H1 (cell line): ENCODE measurements around the gene CBR4. TPM values are rescaled to one million over a fixed set of nuclear protein-coding genes. Genes with fewer than 3 reads are reported as not detected.
"Not testable (repeated sequence)": the region's sequence is repeated elsewhere in the genome, so short reads cannot be mapped to it uniquely, and the experiment has no call there.

ENCODE experiments used
- CTCF ChIA-PET: fragments of 300-600 bp; sonication (Branson Sonifier 250); formaldehyde crosslinking; loops from one replicate; lab custom pipeline; 2021; ENCODE audit not compliant: partially characterized antibody; lab: Charles Lee
- POLR2A ChIA-PET: fragments of 300-600 bp; sonication (Branson Sonifier 250); formaldehyde crosslinking; loops from one replicate; lab custom pipeline; 2021; ENCODE audit warnings: inconsistent platforms; ENCODE audit not compliant: partially characterized antibody; lab: Charles Lee
- DNase-seq, 2 experiments: peaks; one replicate each; pipeline versions ENCODE4 v3.0.0 to v3.0.0-alpha.2; 2010 to 2022; ENCODE audit warnings: low spot score in 2 of 2, low read depth in 1 of 2, mixed read lengths in 1 of 2
- FAIRE-seq: peaks from 2 replicates; lab custom pipeline; 2011; peaks lifted over from hg19 to GRCh38; lab: Jason Lieb, UNC
- H2AFZ ChIP-seq: 2 replicates; pipeline ENCODE4 v1.8.1; 2012; ENCODE audit warnings: low read length, inconsistent platforms
- H2AK5ac ChIP-seq: 2 replicates; pipeline ENCODE4 v1.6.1; 2013; ENCODE audit warnings: low read depth, low read length
- H2BK120ac ChIP-seq: replicated peaks from 2 replicates; pipeline ENCODE3; 2013; ENCODE audit warnings: low read depth, low read length, inconsistent platforms
- H2BK12ac ChIP-seq: 2 replicates; pipeline ENCODE4 v1.6.1; 2013; ENCODE audit warnings: low read depth, low read length
- H2BK15ac ChIP-seq: 2 replicates; pipeline ENCODE4 v1.6.1; 2013; ENCODE audit warnings: low read length
- H2BK20ac ChIP-seq: 2 replicates; pipeline ENCODE4 v1.6.1; 2013; ENCODE audit warnings: low read length
- H2BK5ac ChIP-seq: 2 replicates; pipeline ENCODE4 v1.6.1; 2013; ENCODE audit warnings: low read depth, low read length
- H3K14ac ChIP-seq: 2 replicates; pipeline ENCODE4 v1.6.1; 2013; ENCODE audit warnings: inconsistent platforms; ENCODE audit not compliant: insufficient read length
- H3K18ac ChIP-seq: 2 replicates; pipeline ENCODE4 v1.6.1; 2013; ENCODE audit warnings: low read length; ENCODE audit errors: extremely low read depth
- H3K23ac ChIP-seq: 2 replicates; pipeline ENCODE4 v1.6.1; 2013; ENCODE audit warnings: inconsistent platforms; ENCODE audit not compliant: insufficient read length
- H3K23me2 ChIP-seq: 2 replicates; pipeline ENCODE4 v1.6.1; 2013; ENCODE audit warnings: low read depth, low read length
- H3K27ac ChIP-seq: 2 replicates; pipeline ENCODE4 v1.6.1; 2011; ENCODE audit warnings: low read depth, low read length, inconsistent platforms
- H3K27me3 ChIP-seq, 4 experiments: replicated peaks in 1 of 4; 1 replicate in 1 of 4; 2 replicates in 3 of 4; pipeline versions ENCODE4 v1.6.1 to v1.8.1; 2011 to 2013; ENCODE audit warnings: low read length in 3 of 4, mild to moderate bottlenecking in 3 of 4, inconsistent platforms in 2 of 4, mixed read lengths in 2 of 4, moderate library complexity in 1 of 4; ENCODE audit not compliant: control insufficient read depth in 3 of 4, insufficient read depth in 3 of 4; ENCODE audit errors: extremely low read depth in 1 of 4
- H3K36me3 ChIP-seq, 4 experiments: 2 replicates each; pipeline versions ENCODE4 v1.6.1 to v1.8.1; 2011 to 2013; ENCODE audit warnings: mild to moderate bottlenecking in 4 of 4, low read length in 3 of 4, moderate library complexity in 2 of 4, control low read depth in 1 of 4, inconsistent platforms in 1 of 4; ENCODE audit not compliant: insufficient read depth in 4 of 4, control insufficient read depth in 2 of 4
- H3K4ac ChIP-seq: replicated peaks from 2 replicates; pipeline ENCODE3; 2013; ENCODE audit warnings: low read length, low read depth, mixed read lengths, inconsistent platforms; ENCODE audit not compliant: insufficient read length
- H3K4me1 ChIP-seq, 4 experiments: replicated peaks in 1 of 4; 1 replicate in 1 of 4; 2 replicates in 3 of 4; pipeline versions ENCODE4 v1.6.1 to v1.8.1; 2011 to 2013; ENCODE audit warnings: low read length in 3 of 4, inconsistent platforms in 2 of 4, mixed read lengths in 1 of 4; ENCODE audit not compliant: insufficient read depth in 4 of 4, control insufficient read depth in 3 of 4
- H3K4me2 ChIP-seq, 2 experiments: 2 replicates each; pipeline versions ENCODE4 v1.6.1 to v1.8.1; 2011 to 2013; ENCODE audit warnings: low read depth in 2 of 2, low read length in 2 of 2, control low read depth in 1 of 2, inconsistent platforms in 1 of 2, mild to moderate bottlenecking in 1 of 2; ENCODE audit not compliant: insufficient read depth in 1 of 2
- H3K4me3 ChIP-seq, 4 experiments: fragments of 200-600, 300-600 bp in 1 of 4; sonication (generic), shearing (Covaris generic), sonication (Bioruptor Twin) in 1 of 4; 2 replicates each; pipeline versions ENCODE4 v1.5.1 to v1.8.1; 2011 to 2016; ENCODE audit warnings: low read length in 4 of 4, low read depth in 3 of 4, control low read depth in 2 of 4, inconsistent platforms in 2 of 4, mild to moderate bottlenecking in 2 of 4, mixed read lengths in 1 of 4, moderate library complexity in 1 of 4; ENCODE audit not compliant: insufficient read depth in 2 of 4; ENCODE audit errors: extremely low read depth in 1 of 4
- H3K56ac ChIP-seq: replicated peaks from 2 replicates; pipeline ENCODE3; 2013; ENCODE audit warnings: low read depth, mild to moderate bottlenecking, mixed read lengths, low read length, inconsistent platforms; ENCODE audit not compliant: insufficient read length
- H3K79me1 ChIP-seq: 2 replicates; pipeline ENCODE4 v1.6.1; 2013; ENCODE audit warnings: low read depth, low read length, control low read depth
- H3K79me2 ChIP-seq, 2 experiments: 2 replicates each; pipeline versions ENCODE4 v1.6.1 to v1.8.1; 2012 to 2013; ENCODE audit warnings: low read length in 2 of 2, mild to moderate bottlenecking in 2 of 2, inconsistent platforms in 1 of 2; ENCODE audit not compliant: insufficient read depth in 2 of 2, control insufficient read depth in 1 of 2
- H3K9ac ChIP-seq, 4 experiments: replicated peaks in 1 of 4; 1 replicate in 1 of 4; 2 replicates in 3 of 4; pipeline versions ENCODE4 v1.6.1 to v1.8.1; 2011 to 2013; ENCODE audit warnings: low read depth in 3 of 4, low read length in 3 of 4, control low read depth in 2 of 4, mild to moderate bottlenecking in 2 of 4, moderate library complexity in 2 of 4, inconsistent platforms in 1 of 4; ENCODE audit errors: extremely low read depth in 1 of 4
- H3K9me3 ChIP-seq, 2 experiments: 2 replicates each; pipeline versions ENCODE4 v1.6.1 to v1.8.1; 2012 to 2013; ENCODE audit warnings: mild to moderate bottlenecking in 2 of 2, moderate library complexity in 2 of 2, control low read depth in 1 of 2, inconsistent platforms in 1 of 2, low read depth in 1 of 2, low read length in 1 of 2, mixed read lengths in 1 of 2; ENCODE audit not compliant: insufficient read depth in 2 of 2
- H4K20me1 ChIP-seq, 2 experiments: replicated peaks in 1 of 2; 2 replicates each; pipeline versions ENCODE3 to v1.8.1; 2011 to 2013; ENCODE audit warnings: inconsistent platforms in 2 of 2, low read length in 2 of 2, mild to moderate bottlenecking in 1 of 2; ENCODE audit not compliant: insufficient read depth in 2 of 2, control insufficient read depth in 1 of 2
- H4K5ac ChIP-seq: 2 replicates; pipeline ENCODE4 v1.6.1; 2013; ENCODE audit warnings: low read length, low read depth, mixed read lengths, inconsistent platforms; ENCODE audit not compliant: insufficient read length
- H4K8ac ChIP-seq: 2 replicates; pipeline ENCODE4 v1.8.0; 2013; ENCODE audit warnings: mild to moderate bottlenecking, moderate library complexity, low read length, inconsistent platforms; ENCODE audit not compliant: insufficient read depth; ENCODE audit errors: extremely low read depth
- H4K91ac ChIP-seq: replicated peaks from 2 replicates; pipeline ENCODE3; 2013; ENCODE audit warnings: low read length, mixed read lengths, inconsistent platforms; ENCODE audit not compliant: insufficient read length
- ATF3 ChIP-seq: IDR thresholded peaks from 2 replicates; pipeline ENCODE4 v1.6.1; 2011; ENCODE audit warnings: low read depth, mild to moderate bottlenecking, low read length; ENCODE audit not compliant: insufficient read depth
- BRCA1 ChIP-seq: IDR thresholded peaks from 2 replicates; pipeline ENCODE4 v1.6.1; 2012; ENCODE audit warnings: low read depth, low read length, improper control_type of control experiment
- RFX5 ChIP-seq: IDR thresholded peaks from 2 replicates; pipeline ENCODE4 v1.6.1; 2011; ENCODE audit warnings: low read depth, low read length, improper control_type of control experiment, borderline replicate concordance
- ZNF274 ChIP-seq: IDR thresholded peaks from 2 replicates; pipeline ENCODE4 v1.7.0; 2012; ENCODE audit warnings: low read length, borderline replicate concordance; ENCODE audit errors: extremely low read depth
- WGBS, 2 experiments: shearing (Covaris generic) in 1 of 2; methylation state at CpG; one replicate each; pipeline versions ENCODE4 v1.1.6 to v1.1.7; 2013 to 2015; ENCODE audit warnings: low lambda C conversion rate in 2 of 2, mixed read lengths in 2 of 2, inconsistent platforms in 1 of 2, low coverage in 1 of 2, missing lambda C conversion rate in 1 of 2; ENCODE audit not compliant: insufficient replicate concordance in 2 of 2, insufficient coverage in 1 of 2, insufficient read length in 1 of 2; ENCODE audit errors: extremely low coverage in 1 of 2, missing lambda C conversion rate in 1 of 2; 5-methylcytosine and 5-hydroxymethylcytosine counted together
- polyA plus RNA-seq, 7 experiments: library from polyadenylated mRNA; depleted of rRNA in 3 of 7; stranded (reverse) in 5 of 7; unstranded in 2 of 7; fragments of >200 nt in 5 of 7; fragments of 200-250 nt in 2 of 7; gene quantifications; 1 replicate in 5 of 7; 2 replicates in 1 of 7; 4 replicates in 1 of 7; pipeline versions ENCODE4 v1.2.1 to v1.2.3, GENCODE V29; 2011 to 2013; ENCODE audit warnings: missing spikeins in 2 of 7, mixed read lengths in 2 of 7
- total RNA-seq: library from RNA; stranded (reverse); fragmentation: NEBNext Ultra II Directional; extraction: Animal tissue kit (Norgen Biotek cat#: 25700); gene quantifications from 2 replicates; pipeline ENCODE4 v1.2.1, GENCODE V29; 2021

CBR4 gene
- total and polyA plus RNA-seq, 2 of the 8 experiments (the other 6 are each of a cell fraction or from before 2014, with no cell fraction given) = 8.6 to 29.5 TPM

GRCh38 chr4:169037506-169037905 is 27.5 kb upstream of the CBR4 start (continued):
- TF ChIP-seq ZNF274 = no peak
- TF ChIP-seq RFX5 = no peak
- no peak for TF ChIP-seq ATF3
- no peak for TF ChIP-seq BRCA1

- H3K79me1 ChIP-seq, H2BK120ac ChIP-seq, H3K23ac ChIP-seq, H3K4me1 ChIP-seq, H4K91ac ChIP-seq, H2BK20ac ChIP-seq, H3K27ac ChIP-seq, H4K5ac ChIP-seq, H2BK5ac ChIP-seq, H4K8ac ChIP-seq, DNase-seq, H3K9me3 ChIP-seq, H2BK12ac ChIP-seq, H3K4me3 ChIP-seq, H3K27me3 ChIP-seq, H3K4me2 ChIP-seq, H3K18ac ChIP-seq, H4K20me1 ChIP-seq, H3K56ac ChIP-seq, POLR2A ChIA-PET, H3K23me2 ChIP-seq, H2AFZ ChIP-seq, FAIRE-seq, H3K36me3 ChIP-seq, H2AK5ac ChIP-seq, H3K4ac ChIP-seq, H2BK15ac ChIP-seq, H3K79me2 ChIP-seq, H3K14ac ChIP-seq, H3K9ac ChIP-seq: not testable (repeated sequence)
- CTCF ChIA-PET = interaction anchor here (1.4 to 2.6 kb wide), 2 partner anchors 9 to 11 kb away, joined by 6 to 9 read pairs; no protein-coding TSS in a partner anchor
- 88% methylated on average over 13 of the region's 35 CpGs; no CpG with 5 or more reads in 1 of the 2 experiments for WGBS, 2 experiments
These were observed 26.0 kb upstream of the CBR4 start for GRCh38 chr4:169035871-169036620.
